GM19372 (cell line): ENCODE data around the gene C19orf33.

Experiments used
- ATAC-seq: cut with Tn5 transposase; IDR thresholded peaks from one replicate; pipeline ENCODE4 v1.9.1; 2021; ENCODE audit warnings: mild to moderate bottlenecking, low read depth, moderate library complexity; ENCODE audit not compliant: unreplicated experiment

The C19orf33 gene

GRCh38 chr19:38308006-38308766, 4.1 kb downstream of the C19orf33 start:
- no peak for ATAC-seq

GRCh38 chr19:38308926-38309614, 5.0 kb downstream of the C19orf33 start:
- no peak for ATAC-seq

GRCh38 chr19:38309615-38310278, 5.7 kb downstream of the C19orf33 start:
- ATAC-seq: no peak

- ATAC-seq: no peak
These were observed 6.2 kb downstream of the C19orf33 start for GRCh38 chr19:38310279-38310670.

GRCh38 chr19:38310986-38311385, 6.9 kb downstream of the C19orf33 start:
- no peak for ATAC-seq

- ATAC-seq: peak; percentile 89
These were observed 11.8 kb downstream of the C19orf33 start, which contains the start of gene YIF1B for GRCh38 chr19:38315657-38316476. TSS of gene YIF1B (minus strand) at chr19:38315947. CDS start at chr19:38315917, 30 bp downstream.

- ATAC-seq: no peak
These were observed 12.5 kb downstream of the C19orf33 start for GRCh38 chr19:38316477-38317067.

GRCh38 chr19:38317104-38317612, 13.1 kb downstream of the C19orf33 start:
- no peak for ATAC-seq

- ATAC-seq: no peak
These were observed 14.6 kb downstream of the C19orf33 start for GRCh38 chr19:38318660-38319059.

GRCh38 chr19:38319421-38320258, 15.6 kb downstream of the C19orf33 start, which contains the start of gene KCNK6:
TSS of gene KCNK6 (plus strand) at chr19:38319845. CDS start at chr19:38319951, 106 bp downstream.
- no peak for ATAC-seq

- ATAC-seq: no peak
These were observed 16.9 kb downstream of the C19orf33 start for GRCh38 chr19:38320969-38321339.

GRCh38 chr19:38321646-38322196, 17.7 kb downstream of the C19orf33 start:
- no peak for ATAC-seq

GRCh38 chr19:38323291-38323690, 19.2 kb downstream of the C19orf33 start:
- no peak for ATAC-seq

- ATAC-seq: no peak
These were observed 20.4 kb downstream of the C19orf33 start for GRCh38 chr19:38324431-38324830.

- no peak for ATAC-seq
These were observed 22.5 kb downstream of the C19orf33 start for GRCh38 chr19:38326591-38326990.

- ATAC-seq: no peak
These were observed 25.6 kb downstream of the C19orf33 start for GRCh38 chr19:38329651-38330050.

GRCh38 chr19:38331728-38332127, 27.7 kb downstream of the C19orf33 start:
- no peak for ATAC-seq

- ATAC-seq: no peak
These were observed 29.2 kb downstream of the C19orf33 start for GRCh38 chr19:38333245-38333644.
